Epithelial cell of proximal tubule (primary cell): Measurements from ENCODE around the gene GIT1. TPM values are rescaled to one million over a fixed set of nuclear protein-coding genes. Genes with fewer than 3 reads are reported as not detected.
A peak's percentile ranks its signal among the peaks of the same experiment; 100 is the strongest.

ENCODE experiments used
- DNase-seq: peaks from one replicate; pipeline ENCODE4 v3.0.0-alpha.2; 2011; ENCODE audit warnings: low read depth
- H3K4me3 ChIP-seq: 2 replicates; pipeline ENCODE4 v1.5.1; 2011; ENCODE audit warnings: low read depth, mild to moderate bottlenecking, low read length
- total RNA-seq: library from RNA; depleted of rRNA; stranded (reverse); fragments of >200 nt; gene quantifications from 2 replicates; pipeline ENCODE4 v1.2.3, GENCODE V29; 2015
- TF ChIP-seq, protein P1 (sequence below): conservative IDR thresholded peaks from 2 replicates; pipeline ENCODE4 v1.5.1; 2012; ENCODE audit warnings: low read depth, mild to moderate bottlenecking, low read length

The GIT1 gene, protein sequence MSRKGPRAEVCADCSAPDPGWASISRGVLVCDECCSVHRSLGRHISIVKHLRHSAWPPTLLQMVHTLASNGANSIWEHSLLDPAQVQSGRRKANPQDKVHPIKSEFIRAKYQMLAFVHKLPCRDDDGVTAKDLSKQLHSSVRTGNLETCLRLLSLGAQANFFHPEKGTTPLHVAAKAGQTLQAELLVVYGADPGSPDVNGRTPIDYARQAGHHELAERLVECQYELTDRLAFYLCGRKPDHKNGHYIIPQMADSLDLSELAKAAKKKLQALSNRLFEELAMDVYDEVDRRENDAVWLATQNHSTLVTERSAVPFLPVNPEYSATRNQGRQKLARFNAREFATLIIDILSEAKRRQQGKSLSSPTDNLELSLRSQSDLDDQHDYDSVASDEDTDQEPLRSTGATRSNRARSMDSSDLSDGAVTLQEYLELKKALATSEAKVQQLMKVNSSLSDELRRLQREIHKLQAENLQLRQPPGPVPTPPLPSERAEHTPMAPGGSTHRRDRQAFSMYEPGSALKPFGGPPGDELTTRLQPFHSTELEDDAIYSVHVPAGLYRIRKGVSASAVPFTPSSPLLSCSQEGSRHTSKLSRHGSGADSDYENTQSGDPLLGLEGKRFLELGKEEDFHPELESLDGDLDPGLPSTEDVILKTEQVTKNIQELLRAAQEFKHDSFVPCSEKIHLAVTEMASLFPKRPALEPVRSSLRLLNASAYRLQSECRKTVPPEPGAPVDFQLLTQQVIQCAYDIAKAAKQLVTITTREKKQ
- total RNA-seq, result 61.3 and 74.3 TPM in 2 replicates

DNA sequence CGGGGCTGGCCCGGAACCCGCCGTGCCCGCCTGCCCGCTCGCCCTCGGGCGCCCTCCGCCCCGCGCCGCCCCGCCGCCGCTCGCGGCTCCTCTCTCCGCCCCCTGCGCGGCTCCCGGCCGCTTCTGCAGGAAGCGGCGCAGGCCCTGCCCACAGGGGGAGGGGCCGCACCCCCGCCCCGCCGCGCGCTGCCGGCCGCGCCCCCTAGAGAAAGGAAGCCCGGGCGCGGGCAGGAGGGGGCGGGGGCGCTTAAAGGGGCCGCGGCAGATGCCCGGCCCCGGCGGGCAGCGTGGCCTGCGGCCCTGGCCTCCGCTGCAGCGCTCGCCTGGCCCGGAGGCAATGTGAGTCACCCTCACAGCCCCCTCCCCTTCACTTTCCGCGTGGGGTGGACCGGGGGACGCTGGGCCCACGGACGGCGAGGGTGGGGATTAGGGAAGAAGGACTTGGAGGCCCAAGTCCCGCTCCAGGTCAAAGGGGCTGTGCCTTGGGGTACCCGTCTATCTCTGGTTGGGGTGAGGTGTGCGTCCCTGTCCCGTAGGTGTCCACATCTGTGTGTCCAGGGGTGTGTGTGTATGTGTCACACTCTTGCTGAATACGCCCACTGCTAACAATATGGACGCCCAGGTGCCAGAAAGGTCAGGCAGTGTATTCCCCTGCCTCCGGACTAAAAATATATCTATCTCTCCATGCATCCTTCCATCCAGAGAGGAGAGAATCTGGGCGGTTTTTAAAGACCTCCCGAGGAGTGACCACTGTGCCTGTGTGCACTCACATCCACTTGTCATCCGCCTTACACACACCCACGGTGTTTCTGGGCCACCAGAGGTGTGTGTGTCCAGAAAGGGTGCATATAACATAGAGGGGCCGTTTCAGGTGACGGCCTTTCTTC, at the start of gene GIT1:
Gene GIT1 (minus strand): TSS at position 125 of the 887 bp plus-strand sequence. CDS start 270 bp downstream, outside the sequence.
- TF ChIP-seq, protein P1, sequence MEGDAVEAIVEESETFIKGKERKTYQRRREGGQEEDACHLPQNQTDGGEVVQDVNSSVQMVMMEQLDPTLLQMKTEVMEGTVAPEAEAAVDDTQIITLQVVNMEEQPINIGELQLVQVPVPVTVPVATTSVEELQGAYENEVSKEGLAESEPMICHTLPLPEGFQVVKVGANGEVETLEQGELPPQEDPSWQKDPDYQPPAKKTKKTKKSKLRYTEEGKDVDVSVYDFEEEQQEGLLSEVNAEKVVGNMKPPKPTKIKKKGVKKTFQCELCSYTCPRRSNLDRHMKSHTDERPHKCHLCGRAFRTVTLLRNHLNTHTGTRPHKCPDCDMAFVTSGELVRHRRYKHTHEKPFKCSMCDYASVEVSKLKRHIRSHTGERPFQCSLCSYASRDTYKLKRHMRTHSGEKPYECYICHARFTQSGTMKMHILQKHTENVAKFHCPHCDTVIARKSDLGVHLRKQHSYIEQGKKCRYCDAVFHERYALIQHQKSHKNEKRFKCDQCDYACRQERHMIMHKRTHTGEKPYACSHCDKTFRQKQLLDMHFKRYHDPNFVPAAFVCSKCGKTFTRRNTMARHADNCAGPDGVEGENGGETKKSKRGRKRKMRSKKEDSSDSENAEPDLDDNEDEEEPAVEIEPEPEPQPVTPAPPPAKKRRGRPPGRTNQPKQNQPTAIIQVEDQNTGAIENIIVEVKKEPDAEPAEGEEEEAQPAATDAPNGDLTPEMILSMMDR, result no peak
- DNase-seq, result no peak
- H3K4me3 ChIP-seq, result peak within 1 kb of the TSS; percentile 66

DNA sequence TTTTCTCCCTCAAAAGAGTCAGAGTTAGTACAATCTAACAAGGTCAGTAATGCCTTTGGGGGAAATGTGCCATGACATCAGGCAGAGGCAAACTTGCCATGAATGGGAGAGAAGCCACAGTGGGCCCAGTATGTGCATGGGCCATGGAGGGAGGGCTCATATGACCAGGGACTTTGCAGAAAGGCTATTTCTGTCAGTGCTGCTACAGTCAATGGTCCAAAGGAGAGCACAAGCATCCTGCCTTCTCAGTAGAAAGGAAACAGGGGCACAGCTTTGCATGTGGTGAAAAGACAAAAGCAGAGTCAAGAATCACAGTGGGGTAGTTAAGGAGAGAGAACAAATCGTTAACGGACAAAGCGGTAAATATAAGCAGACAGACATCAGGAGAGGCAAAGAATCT, 44.4 kb upstream of the GIT1 start:
- no peak overlapping the region for H3K4me3 ChIP-seq
- TF ChIP-seq, protein P1, result no peak

DNA sequence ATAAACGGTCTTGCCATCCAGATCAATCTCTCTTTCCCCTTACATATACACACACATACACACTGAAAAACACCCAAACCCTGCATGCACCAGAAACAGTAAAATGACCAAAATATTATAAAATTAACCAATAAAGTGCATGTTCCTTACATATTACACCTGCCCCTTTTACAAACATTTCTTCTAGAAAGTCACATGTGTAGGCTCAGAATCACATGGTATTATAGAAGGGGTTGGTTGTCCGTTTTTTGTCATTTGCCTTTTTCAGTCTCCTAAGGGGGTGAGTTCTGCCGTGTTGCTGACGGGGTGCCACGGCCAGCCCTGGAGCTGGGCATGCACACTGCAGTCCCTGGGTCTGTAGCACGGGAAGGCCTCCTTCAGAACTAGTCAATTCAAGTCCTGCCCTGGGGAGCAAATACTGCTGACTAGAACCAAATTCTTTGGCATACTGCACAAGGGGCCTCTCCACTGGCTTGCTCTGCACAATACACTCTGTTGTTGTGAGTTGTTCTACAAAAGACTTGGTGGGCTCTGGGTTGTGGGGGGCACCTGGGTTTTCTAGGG, 41.3 kb upstream of the GIT1 start:
- no peak overlapping the region for H3K4me3 ChIP-seq
- TF ChIP-seq, protein P1, result no peak
- DNase-seq, result no peak

More for the DNA sequence above, 44.4 kb upstream of the GIT1 start:
- DNase-seq, result no peak

DNA sequence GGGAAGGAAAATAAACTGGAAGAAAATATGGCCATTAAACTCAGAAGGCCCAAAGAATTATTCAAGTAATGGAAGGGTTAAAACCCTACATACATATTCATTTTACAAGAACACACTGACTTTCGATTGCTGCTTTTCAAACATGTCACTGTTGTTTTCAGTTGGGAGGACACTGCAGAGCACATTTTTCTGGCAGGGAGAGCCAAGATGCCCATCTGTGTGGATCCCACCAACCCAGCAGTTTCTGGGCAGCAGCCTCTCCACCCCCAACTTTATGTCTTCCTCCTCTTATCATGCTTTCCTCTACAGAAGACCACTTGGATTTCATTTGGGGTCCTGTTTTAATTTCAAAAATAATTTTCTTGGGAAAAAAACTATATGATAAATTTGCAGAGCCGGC, 40.4 kb upstream of the GIT1 start:
- no peak for DNase-seq
- TF ChIP-seq, protein P1, result no peak
- H3K4me3 ChIP-seq, result no peak overlapping the region

DNA sequence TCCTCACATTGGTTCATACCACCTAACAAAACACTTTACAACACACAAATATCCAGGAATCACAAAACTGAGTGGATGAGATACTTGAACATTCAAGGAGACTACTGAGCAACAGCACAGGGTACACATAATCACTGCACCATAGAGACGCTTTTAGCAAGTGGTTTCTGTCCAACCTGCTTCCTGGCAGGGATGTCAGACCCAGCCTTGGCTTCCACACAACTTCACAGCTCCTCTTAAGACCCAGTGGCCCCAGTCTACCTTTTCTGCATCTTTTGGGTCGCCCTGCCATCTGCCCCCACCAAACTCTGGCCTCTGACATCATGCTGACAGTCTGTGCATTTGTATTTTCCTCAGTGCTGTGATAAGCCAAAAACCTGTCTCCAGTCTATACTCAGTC, 39.2 kb upstream of the GIT1 start:
- H3K4me3 ChIP-seq, result no peak overlapping the region
- TF ChIP-seq, protein P1, result no peak
- DNase-seq, result no peak

DNA sequence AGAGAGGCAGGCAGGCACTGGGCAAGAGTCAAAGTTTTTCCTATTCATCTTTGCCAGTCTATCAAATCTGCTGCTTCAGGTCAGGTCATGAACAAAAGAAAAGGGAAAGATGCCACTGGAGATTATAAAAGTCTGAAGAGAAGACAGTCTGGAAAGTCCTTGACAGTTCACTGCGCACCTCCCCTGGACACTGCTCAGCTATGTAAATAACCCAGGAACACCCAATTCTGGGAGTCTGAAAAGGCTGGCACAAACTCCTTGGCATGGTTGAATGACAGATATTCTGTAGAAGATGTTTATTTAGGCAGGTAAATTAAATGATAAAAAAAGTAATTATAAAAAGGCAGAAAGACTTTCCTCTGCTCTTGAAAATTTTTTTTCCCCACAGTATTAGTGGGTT, 38.5 kb upstream of the GIT1 start:
- TF ChIP-seq, protein P1, result no peak
- no peak for DNase-seq
- H3K4me3 ChIP-seq, result no peak overlapping the region
